Natural killer cell (primary cell): Measurements from ENCODE around the gene MTPN. TPM values are rescaled to one million over a fixed set of nuclear protein-coding genes. Genes with fewer than 3 reads are reported as not detected.

ENCODE experiments used
- ATAC-seq, 3 donors: fragments of 150-1000 bp in 2 of 3; fragments of 200-7000 bp in 1 of 3; cut with Tn5 transposase; 1 replicate in 1 of 3; 2 replicates in 2 of 3; pipeline ENCODE4 v1.10.0; 2021; ENCODE audit warnings: mild to moderate bottlenecking in 2 of 3, moderate library complexity in 2 of 3
- DNase-seq, 2 donors: peaks; one replicate each; pipeline versions ENCODE4 v3.0.0 to v3.0.0-alpha.2; 2013 to 2021; ENCODE audit warnings: mixed read lengths in 1 of 2
- H3K27ac ChIP-seq: one replicate; pipeline ENCODE4 v1.5.1; 2013; ENCODE audit warnings: mild to moderate bottlenecking, low read length
- H3K27me3 ChIP-seq: one replicate; pipeline ENCODE4 v1.6.1; 2013; ENCODE audit warnings: low read length; ENCODE audit not compliant: control insufficient read depth, insufficient read depth
- H3K36me3 ChIP-seq: one replicate; pipeline ENCODE4 v1.6.1; 2013; ENCODE audit warnings: low read length; ENCODE audit not compliant: control insufficient read depth, insufficient read depth
- H3K4me1 ChIP-seq: one replicate; pipeline ENCODE4 v1.6.1; 2013; ENCODE audit warnings: low read length; ENCODE audit not compliant: control insufficient read depth, insufficient read depth
- H3K4me3 ChIP-seq: one replicate; pipeline ENCODE4 v1.5.1; 2013; ENCODE audit warnings: low read length
- H3K9me3 ChIP-seq: one replicate; pipeline ENCODE4 v1.6.1; 2013; ENCODE audit warnings: low read length; ENCODE audit not compliant: control insufficient read depth, insufficient read depth
- H3K27ac Mint-ChIP-seq, 2 donors: one replicate each; pipeline ENCODE4 v1.8.0; 2022; ENCODE audit warnings: mild to moderate bottlenecking in 2 of 2, mixed read lengths in 2 of 2, moderate library complexity in 1 of 2
- H3K27me3 Mint-ChIP-seq, 2 donors: one replicate each; pipeline ENCODE4 v1.8.0; 2022; ENCODE audit warnings: low read depth in 2 of 2, mixed read lengths in 2 of 2
- H3K36me3 Mint-ChIP-seq: one replicate; pipeline ENCODE4 v1.8.0; 2022; ENCODE audit warnings: mixed read lengths
- H3K4me1 Mint-ChIP-seq, 2 donors: one replicate each; pipeline ENCODE4 v1.8.0; 2022; ENCODE audit warnings: mixed read lengths in 2 of 2
- H3K4me3 Mint-ChIP-seq: one replicate; pipeline ENCODE4 v1.8.0; 2022; ENCODE audit warnings: mild to moderate bottlenecking, moderate library complexity, mixed read lengths
- H3K9me3 Mint-ChIP-seq, 2 donors: one replicate each; pipeline ENCODE4 v1.8.0; 2022; ENCODE audit warnings: mixed read lengths in 2 of 2
- CTCF ChIP-seq: fragments of 200-600 bp; IDR thresholded peaks from one replicate; pipeline ENCODE4 v1.8.0; 2022; ENCODE audit warnings: antibody characterized with exemption
- WGBS: methylation state at CpG from one replicate; pipeline ENCODE4 v1.1.7; 2013; ENCODE audit warnings: missing lambda C conversion rate; ENCODE audit not compliant: insufficient coverage; 5-methylcytosine and 5-hydroxymethylcytosine counted together
- intact Hi-C: fragments of 100-400 bp; cut with micrococcal nuclease; formaldehyde crosslinking; loops from one replicate; pipeline ENCODE4 v1.14.2; 2022
- total RNA-seq, 4 donors: library from RNA; stranded (reverse); fragments of 120-200 nt in 1 of 4; gene quantifications; one replicate each; pipeline versions ENCODE4 v1.2.3 to v1.2.4, GENCODE V29; 2013 to 2022

Gene MTPN
- total RNA-seq, 3 donors from 2014 or later (not counting 1 experiment from before 2014, with no cell fraction given) = 161 to 170 (median 165) TPM

GRCh38 chr7:135914346-135914745 is 62.8 kb downstream of the MTPN start:
- H3K4me3 Mint-ChIP-seq = no peak overlapping the region
- no peak overlapping the region for H3K27ac Mint-ChIP-seq
- no peaks in the 10 kb centered on the region for H3K9me3 Mint-ChIP-seq

GRCh38 chr7:135913404-135913803 is 63.8 kb downstream of the MTPN start:
- no peak overlapping the region for H3K4me3 ChIP-seq
- no peaks in the 10 kb centered on the region for H3K4me1 ChIP-seq
- no peaks in the 10 kb centered on the region for H3K9me3 ChIP-seq
- DNase-seq = no peak
- peaks cover 27 to 30% of the 10 kb centered on the region in 2 donors for H3K4me1 Mint-ChIP-seq
- ATAC-seq = no peak
- H3K27ac ChIP-seq = no peak overlapping the region
- no peaks in the 10 kb centered on the region for H3K36me3 ChIP-seq
- H3K27ac Mint-ChIP-seq = no peak overlapping the region
- 89% methylated on average over 1 of the region's 2 CpGs for WGBS
- H3K27me3 ChIP-seq = no peaks in the 10 kb centered on the region
- no peaks in the 10 kb centered on the region for H3K9me3 Mint-ChIP-seq
- TF ChIP-seq CTCF = no peak
- H3K36me3 Mint-ChIP-seq = no peaks in the 10 kb centered on the region
- no peak overlapping the region for H3K4me3 Mint-ChIP-seq
- peaks cover 30 to 49% of the 10 kb centered on the region in 2 donors for H3K27me3 Mint-ChIP-seq
- intact Hi-C loops = no loop called here

More at GRCh38 chr7:135914346-135914745, 62.8 kb downstream of the MTPN start:
- no peaks in the 10 kb centered on the region for H3K4me1 ChIP-seq
- H3K36me3 ChIP-seq = no peaks in the 10 kb centered on the region
- TF ChIP-seq CTCF = no peak
- H3K27me3 Mint-ChIP-seq = peaks cover 30 to 49% of the 10 kb centered on the region in 2 donors
- H3K36me3 Mint-ChIP-seq = no peaks in the 10 kb centered on the region
- H3K4me3 ChIP-seq = no peak overlapping the region
- ATAC-seq (no peak), DNase-seq (no peak)
- H3K27ac ChIP-seq = no peak overlapping the region
- H3K27me3 ChIP-seq = no peaks in the 10 kb centered on the region
- no peaks in the 10 kb centered on the region for H3K9me3 ChIP-seq
- intact Hi-C loops = no loop called here
- peaks cover 19 to 21% of the 10 kb centered on the region in 2 donors for H3K4me1 Mint-ChIP-seq

GRCh38 chr7:135911099-135911498 is 66.1 kb downstream of the MTPN start:
- Mint-ChIP-seq H3K27ac (no peak overlapping the region), H3K36me3 (no peaks in the 10 kb centered on the region), H3K9me3 (no peaks in the 10 kb centered on the region), H3K4me3 (no peak overlapping the region), H3K27me3 (peaks cover 31 to 36% of the 10 kb centered on the region in 2 donors), H3K4me1 (peaks cover 16 to 18% of the 10 kb centered on the region in 2 donors)
- Histone ChIP-seq H3K27me3 (no peaks in the 10 kb centered on the region), H3K4me3 (no peak overlapping the region), H3K4me1 (peaks cover 3% of the 10 kb centered on the region), H3K27ac (no peak overlapping the region), H3K9me3 (no peaks in the 10 kb centered on the region), H3K36me3 (no peaks in the 10 kb centered on the region)
- DNase-seq (no peak), ATAC-seq (no peak)
- TF ChIP-seq CTCF = no peak
- intact Hi-C loops = no loop called here
- WGBS = 92% methylated on average over 3 of the region's 3 CpGs

GRCh38 chr7:135910393-135911036 is 66.6 kb downstream of the MTPN start:
- Mint-ChIP-seq H3K4me1 (peaks cover 21 to 24% of the 10 kb centered on the region in 2 donors), H3K27ac (no peak overlapping the region), H3K36me3 (no peaks in the 10 kb centered on the region), H3K4me3 (no peak overlapping the region), H3K27me3 (peaks cover 28 to 36% of the 10 kb centered on the region in 2 donors), H3K9me3 (no peaks in the 10 kb centered on the region)
- H3K4me1 ChIP-seq = peaks cover 9% of the 10 kb centered on the region
- ATAC-seq = no peak
- no peaks in the 10 kb centered on the region for H3K27me3 ChIP-seq
- no peak overlapping the region for H3K27ac ChIP-seq
- no peak for TF ChIP-seq CTCF
- no peaks in the 10 kb centered on the region for H3K9me3 ChIP-seq
- WGBS = 75% methylated on average over 2 of the region's 2 CpGs
- no peaks in the 10 kb centered on the region for H3K36me3 ChIP-seq
- H3K4me3 ChIP-seq = no peak overlapping the region
- intact Hi-C loops = no loop called here
- DNase-seq = no peak
